ENCODE data around the gene VENTX.

The VENTX gene

DNA sequence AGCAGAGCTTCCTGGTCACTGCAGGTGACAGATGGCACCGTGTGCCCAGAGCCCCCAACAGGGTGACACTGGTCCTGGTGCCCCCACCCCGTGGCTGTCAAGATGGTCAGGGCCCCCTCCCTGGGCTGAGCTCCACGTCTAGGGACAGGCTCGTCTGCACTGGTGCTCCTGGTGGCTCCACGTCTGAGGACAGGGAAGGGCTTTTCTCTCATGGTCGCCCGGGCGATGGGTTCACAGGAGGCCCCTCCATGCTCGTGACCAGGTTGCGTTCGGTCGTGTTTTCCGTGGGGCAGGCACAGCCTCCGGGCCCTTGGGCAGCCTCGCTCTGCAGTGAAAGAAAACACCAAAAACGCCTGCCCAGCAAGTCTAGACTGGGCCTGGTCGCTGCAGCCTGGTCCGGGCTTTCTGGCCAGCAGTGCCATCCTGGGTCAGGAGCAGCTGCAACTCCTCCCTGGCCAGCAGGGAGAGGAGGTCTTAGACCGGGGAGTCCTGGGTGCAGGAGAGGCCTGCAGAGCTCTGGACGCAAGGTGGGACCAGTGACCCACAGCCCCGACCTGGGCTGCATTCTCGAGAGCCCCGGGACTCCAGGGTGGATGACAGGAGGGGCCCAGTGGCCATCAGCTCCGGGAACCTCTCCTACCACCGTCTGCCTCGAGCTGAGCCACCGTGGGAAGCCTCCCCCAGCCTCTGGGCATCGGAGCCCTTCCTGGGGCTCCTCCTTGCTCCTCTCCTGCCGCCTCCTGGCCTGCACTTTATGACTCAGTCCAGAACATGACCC, 35.5 kb upstream of the VENTX start:
- DNase-seq (ENCODE audit: low read depth, low spot score), result no peak

DNA sequence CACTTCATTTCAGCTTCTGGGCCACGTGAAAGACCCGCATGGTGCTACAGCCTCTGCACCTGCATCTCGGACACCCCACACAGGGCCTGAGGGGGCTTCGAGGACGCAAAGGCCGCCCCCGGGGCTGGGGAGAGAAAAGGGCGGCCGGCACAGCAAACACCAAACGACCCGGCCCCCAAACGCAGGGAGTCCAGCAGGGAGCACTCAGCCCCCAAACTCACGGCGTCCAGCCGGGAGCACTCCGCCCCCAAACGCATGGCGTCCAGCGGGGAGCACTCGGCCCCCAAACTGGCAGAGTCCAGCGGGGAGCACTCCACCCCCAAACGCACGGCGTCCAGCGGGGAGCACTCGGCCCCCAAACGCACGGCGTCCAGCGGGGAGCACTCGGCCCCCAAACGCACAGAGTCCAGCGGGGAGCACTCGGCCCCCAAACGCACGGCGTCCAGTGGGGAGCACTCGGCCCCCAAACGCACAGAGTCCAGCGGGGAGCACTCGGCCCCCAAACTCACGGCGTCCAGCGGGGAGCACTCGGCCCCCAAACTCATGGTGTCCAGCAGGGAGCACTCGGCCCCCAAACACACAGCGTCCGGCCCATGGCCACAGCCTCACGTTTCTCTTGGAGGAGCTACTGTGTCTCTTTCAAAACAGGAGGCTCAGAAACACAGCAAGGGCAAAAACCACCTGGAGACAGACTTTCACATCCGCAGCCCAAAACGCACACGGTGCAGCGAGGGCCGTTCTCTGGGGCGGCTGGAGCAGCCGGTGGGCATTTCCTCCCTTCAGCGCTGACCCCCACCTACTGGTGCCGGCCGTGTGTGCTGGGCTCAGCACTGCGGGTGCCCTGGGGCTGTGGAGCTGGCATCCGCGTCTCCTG, 34.6 kb upstream of the VENTX start:
- no peak for DNase-seq (ENCODE audit: low read depth, low spot score)

- DNase-seq (ENCODE audit: low read depth, low spot score), result no peak
Observed at GRCh38 chr10:133203652-133204195, 33.9 kb upstream of the VENTX start.

DNA sequence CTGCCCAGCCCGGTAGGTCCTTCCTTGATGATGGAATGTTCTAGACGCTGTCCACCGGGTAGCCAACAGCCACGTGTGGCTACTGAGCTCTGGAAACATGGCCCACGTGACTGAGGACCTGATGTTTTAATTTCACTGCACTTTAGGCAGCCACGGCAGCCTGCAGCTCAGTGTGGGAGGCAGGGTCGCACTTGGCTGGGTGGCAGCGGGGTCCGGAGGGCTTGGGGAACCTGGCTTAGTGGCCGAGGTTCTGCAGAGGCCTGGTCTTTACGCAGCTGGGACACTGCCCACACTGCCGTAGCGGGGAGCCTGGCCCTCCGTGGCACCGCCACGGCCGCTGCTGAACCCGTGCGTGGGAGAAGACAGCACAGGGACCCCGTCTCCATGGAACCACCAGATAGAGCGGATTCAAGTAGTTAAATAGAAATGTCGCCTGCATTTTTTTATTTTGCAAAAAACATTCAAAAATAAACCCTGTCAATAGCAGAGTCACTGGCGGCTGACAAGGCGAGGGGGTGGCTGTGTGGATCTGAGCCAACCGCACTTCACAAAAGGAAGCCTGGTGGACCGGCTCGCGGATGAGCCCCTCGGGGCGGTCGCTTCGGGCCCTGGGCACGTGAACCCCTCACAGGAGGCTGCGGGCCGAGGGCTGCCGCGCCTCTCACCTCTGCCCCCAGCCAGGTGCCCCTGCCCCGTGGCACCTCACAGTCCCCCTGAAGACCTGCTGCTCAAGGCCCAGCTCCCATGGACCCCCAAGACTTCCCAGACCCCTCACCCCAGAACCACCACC, 33.2 kb upstream of the VENTX start:
- DNase-seq (ENCODE audit: low read depth, low spot score), result no peak

DNA sequence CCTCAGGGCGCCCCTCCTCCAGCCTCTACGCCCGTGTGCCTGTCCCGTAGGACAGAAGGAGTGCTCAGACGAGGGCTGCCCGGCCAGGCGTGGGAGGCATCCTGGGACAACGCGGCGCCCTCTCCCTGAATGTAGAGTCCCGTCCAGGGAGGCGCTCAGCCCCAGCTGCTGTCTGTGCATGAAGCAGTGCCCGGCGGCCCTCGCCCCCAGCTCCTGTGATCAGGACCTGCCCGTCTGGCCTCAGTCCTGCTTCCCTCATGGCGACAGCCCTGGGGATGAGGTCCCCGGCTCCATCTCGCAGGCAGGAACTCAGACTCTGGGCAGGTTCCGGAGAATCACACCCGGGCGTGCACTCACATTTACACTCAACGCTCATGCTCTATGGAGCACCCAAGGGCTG, 32.5 kb upstream of the VENTX start:
- no peak for DNase-seq (ENCODE audit: low read depth, low spot score)

DNA sequence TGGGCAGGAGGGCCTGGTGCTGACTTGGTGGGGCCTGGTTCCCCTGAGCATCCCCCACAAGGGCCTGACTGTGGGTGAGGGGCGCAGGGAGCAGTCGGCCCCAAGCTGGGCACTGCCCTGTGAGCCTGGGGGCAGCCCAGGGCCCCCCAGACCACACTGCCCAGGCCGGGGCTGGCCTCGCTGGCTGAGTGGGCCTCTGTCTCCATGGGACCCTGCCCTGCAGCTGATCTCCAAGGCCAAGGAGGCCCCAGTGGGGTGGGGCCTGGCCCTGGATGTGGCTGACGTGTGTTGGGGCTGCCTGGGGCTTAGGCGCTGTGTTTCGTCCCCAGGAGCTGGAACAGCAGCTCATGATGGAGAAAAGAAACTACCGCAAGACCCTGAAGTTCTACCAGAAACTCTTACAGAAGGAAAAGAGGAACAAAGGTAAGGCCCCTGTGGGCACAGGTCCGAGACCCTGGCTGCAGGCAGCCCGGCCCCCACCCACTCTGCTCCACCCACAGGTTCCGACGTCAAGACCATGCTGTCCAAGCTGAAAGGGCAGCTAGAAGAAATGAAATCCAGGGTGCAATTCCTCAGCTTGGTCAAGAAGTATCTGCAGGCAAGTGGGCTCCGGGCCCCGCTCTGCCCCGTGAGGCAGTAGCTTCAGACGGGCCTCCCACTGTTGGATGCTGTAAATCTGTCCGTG, 31.2 kb upstream of the VENTX start:
- no peak for DNase-seq (ENCODE audit: low read depth, low spot score)

DNA sequence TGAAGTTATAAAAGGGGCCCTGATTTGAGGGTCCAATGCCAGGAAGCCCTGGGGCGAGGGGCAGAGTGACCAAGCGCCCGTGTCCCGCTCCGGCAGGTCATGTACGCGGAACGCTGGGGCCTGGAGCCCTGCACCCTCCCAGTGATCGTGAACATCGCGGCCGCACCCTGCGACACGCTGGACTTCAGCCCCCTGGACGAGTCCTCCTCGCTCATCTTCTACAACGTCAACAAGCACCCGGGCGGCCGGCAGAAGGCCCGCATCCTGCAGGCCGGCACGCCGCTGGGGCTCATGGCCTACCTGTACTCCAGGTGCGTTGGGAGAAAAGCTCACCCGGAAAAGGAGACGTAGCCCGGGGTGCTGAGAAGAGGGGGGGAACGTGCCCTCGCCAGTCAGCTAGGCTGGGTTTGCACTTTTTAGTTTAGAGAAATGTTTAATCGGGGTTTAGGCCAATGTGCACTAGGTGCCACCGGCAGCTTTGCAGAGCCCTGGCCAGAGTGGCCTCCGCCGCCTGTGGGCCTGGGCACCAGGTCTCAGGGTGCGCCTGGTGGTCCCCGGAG, 30.5 kb upstream of the VENTX start:
- no peak for DNase-seq (ENCODE audit: low read depth, low spot score)

- DNase-seq (ENCODE audit: low read depth, low spot score), result no peak
Observed at GRCh38 chr10:133207627-133208026, 30.0 kb upstream of the VENTX start.

DNA sequence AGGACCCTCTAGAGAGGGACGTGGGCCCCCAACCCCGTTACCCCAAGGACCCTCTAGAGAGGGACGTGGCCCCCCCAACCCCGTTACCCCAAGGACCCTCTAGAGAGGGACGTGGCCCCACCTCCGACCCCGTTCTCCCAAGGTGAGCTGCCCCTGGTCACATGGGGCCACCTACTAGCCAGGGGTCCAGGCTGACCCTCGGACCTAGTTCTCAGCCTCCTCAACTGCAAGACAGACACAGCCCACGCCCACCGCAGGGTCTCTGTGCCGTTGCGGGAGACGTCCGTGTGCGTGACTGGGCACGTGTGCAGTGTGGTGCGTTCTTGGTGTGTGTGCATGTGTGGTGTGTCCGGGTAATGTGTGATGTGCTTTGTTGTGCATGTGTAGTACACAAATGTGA, 29.2 kb upstream of the VENTX start:
- DNase-seq (ENCODE audit: low read depth, low spot score), result no peak

GRCh38 chr10:133209117-133209516, 28.5 kb upstream of the VENTX start:
- no peak for DNase-seq (ENCODE audit: low read depth, low spot score)

DNA sequence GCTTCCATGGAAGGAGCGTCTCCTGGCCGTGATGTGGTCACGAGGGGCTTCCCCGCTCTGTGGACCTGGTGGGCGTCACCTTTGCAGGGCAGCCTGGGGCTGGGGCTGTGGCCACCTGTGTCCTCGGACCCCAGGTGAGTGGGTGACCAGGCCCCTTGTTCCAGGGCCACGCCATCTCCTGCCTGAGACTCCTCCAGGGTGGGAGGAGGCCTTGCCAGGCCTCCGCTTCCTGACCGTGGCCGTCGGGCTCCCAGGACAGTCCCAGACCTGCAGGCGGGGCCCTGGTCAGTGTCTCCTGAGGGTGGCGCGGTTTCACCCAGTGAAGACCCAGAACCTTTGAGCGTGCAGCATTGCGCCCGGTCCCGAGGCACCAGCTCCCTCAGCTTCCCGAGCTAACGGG, 28.0 kb upstream of the VENTX start:
- no peak for DNase-seq (ENCODE audit: low read depth, low spot score)

DNA sequence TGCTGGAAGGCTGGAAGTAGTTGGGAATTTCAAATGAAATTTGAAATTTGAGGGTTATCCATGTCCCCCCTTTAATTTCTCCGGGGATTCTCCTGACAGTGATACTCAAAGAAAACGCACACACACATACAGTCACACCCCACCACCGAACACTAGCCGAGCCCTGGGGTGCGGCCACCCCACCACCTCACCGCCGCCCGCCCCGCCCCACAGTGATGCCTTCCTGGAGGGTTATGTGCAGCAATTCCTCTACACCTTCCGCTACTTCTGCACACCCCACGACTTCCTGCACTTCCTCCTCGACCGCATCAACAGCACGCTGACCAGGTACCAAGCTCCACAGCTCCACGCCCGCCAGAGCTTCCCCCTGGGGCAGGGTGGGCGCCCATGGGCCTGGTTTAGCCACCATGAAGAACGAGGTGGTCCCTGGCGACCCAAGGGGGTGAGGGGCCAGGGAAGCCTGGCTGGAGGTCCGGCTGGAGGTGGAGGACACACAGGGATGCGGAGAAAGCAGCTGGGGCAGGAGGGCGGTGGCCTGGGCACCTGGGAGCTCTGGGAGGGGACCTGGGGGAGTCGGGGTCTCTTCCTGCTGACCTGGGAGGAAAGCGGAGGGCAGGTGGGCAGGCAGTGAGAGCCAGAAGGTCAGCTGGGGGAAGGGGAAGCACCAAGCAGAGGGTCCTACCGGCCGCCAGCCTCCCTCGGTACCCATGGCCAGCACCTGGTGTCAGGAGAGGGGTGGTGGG, 27.1 kb upstream of the VENTX start:
- DNase-seq (ENCODE audit: low read depth, low spot score), result no peak

GRCh38 chr10:133211141-133211830, 26.4 kb upstream of the VENTX start:
- DNase-seq (ENCODE audit: low read depth, low spot score), result no peak

DNA sequence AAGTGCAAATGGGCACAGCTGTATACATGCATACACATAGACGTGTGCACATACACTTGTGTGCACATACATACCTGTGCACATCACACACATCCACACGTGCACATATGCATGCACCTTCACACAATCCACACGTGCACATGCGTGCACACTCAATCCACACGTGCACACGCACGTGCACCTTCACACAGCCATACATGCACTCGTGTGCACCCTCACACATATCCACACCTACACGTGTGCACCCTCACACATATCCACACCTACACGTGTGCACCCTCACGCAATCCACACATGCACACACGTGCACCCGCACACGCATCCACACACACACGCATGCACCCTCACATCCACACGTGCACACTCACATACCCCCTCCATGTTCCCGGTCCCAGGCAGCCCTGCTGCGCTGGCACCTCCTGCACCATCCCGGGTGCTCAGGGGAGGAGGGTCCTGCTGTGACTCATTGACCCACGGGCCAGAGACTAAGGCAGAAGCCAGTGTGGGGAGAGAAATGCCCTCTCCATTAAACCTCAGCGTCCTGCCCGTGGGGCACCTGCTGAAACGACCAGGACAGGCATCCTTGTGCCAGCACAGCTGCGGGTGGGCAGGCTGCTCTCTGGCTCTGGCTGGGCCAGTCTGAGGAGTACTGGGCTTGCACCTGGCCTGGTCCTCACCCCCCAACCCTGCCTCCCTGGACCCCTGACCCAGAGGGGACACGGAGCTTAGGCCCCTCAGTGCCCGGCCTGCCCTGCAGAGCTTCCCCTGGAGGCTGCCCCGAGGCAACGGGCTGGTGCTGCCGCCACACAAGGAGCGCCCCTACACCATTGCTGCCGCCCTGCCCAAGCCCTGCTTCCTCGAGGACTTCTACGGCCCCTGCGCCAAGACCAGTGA, 25.4 kb upstream of the VENTX start:
- DNase-seq (ENCODE audit: low read depth, low spot score), result no peak

DNA sequence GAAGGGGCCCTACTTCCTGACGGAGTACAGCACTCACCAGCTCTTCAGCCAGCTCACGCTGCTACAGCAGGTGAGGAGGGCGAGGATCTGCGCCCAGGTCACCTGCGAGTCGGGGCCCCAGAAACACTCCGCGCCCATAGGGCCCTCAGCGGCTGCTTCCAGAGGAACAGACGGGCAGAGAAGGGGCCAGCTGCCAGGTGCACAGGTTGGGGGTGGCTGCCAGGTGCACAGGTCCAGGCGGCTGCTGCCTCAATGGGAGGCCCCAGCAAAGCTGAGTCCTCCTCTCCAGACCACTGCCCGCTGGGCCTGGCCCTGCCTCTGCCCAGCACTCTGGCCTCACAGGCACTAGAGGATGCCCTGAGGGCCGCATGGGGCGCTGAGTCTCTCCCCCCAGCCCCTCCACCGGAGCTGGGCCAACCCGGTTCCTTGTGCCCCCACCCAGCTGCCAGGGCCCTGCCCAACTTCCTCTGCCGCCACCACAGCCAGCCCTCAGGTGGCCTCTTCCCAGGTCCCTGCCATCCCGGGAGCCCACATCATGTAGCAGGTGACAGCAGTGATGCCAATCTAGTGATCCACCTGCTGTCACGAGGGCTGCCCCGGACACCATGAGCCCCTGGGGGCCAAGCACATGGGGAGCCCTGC, 24.7 kb upstream of the VENTX start:
- DNase-seq (ENCODE audit: low read depth, low spot score), result no peak

DNA sequence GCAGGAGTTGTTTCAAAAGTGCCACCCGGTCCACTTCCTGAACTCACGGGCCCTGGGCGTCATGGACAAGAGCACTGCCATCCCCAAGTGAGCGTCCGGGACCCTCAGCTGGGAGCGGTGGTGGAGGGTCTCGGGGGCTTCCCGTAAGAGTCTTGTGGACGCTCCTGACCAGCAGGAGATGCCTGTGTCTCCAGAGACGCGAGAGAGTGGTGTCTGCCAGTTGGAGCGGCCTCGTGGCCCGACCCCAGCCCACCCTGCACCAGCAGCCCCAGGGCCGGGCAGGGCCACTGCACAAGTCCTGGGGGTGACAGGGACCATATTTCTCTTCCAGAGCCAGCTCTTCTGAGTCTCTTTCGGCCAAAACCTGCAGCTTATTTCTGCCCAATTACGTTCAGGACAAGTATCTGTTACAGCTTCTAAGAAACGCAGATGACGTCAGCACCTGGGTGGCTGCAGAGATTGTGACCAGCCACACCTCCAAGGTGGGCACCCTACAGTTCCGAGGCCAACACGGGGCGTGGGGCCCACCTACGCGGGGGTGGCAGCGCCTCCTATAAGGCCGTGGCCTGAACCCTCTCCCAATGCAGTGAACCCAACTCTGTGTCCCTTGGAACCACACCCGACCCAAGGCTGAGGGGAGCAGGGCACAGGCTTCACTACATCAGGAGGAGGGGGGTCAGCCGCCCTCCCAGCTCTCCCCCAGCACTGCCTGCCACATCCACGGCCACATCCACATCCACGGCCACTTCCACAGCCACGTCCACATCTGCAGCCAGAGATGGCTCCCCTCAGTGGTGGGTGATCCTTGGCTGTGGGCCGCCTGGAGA, 23.8 kb upstream of the VENTX start:
- no peak for DNase-seq (ENCODE audit: low read depth, low spot score)

Data from activated CD4-positive, CD25-positive, alpha-beta regulatory T cell treated with anti-CD3 and anti-CD28 coated beads, Interleukin-2, amount 50 U/mL, for 16 hours (primary cell).